NCI-H82 (cell line): ENCODE measurements around the gene EZR.
"Not testable (repeated sequence)": the region's sequence is repeated elsewhere in the genome, so short reads cannot be mapped to it uniquely, and the experiment has no call there.

Source experiments
- DNase-seq: peaks from one replicate; lab custom pipeline; 2025; lab: John Stamatoyannopoulos, UW

The EZR gene

GRCh38 chr6:158841358-158841757 lies 22.2 kb upstream of the EZR start:
- DNase-seq = no peak

DNA sequence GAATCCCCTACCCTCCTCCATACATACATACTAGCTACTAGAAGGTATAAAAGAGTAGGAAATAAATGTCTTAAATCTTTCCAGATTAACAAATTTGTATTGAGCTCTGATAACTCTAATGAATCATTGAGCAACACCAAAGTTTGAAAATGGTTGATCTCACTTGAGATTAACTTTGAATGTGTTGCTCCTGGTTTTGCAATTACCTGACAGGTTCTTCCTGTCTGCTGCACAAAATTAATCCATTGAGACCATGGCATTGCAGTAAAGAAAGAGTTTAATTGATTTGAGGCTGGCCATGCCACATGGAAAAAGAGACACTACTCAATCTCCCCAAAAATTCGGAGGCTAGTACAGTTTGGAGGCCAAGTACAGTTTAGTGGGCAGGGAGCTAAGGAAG lies 21.3 kb upstream of the EZR start:
- no peak for DNase-seq

DNA sequence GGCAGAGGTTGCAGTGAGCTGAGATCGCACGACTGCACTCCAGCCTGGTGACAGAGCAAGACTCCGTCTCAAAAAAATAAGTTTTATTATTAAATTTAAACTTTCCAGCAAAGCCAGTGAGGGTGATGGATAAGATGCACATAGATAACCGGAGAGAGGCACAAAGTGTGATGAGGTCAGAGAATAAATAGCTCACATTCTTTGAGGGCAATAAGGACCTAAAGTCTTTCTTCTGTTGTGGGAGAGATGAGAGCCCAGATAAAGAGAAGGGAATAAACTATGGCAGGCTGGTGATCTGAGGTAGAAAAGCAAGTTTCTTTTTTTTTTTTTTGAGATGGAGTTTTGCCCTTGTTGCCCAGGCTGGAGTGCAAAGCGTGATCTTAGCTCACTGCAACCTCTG lies 20.6 kb upstream of the EZR start:
- no peak for DNase-seq

DNA sequence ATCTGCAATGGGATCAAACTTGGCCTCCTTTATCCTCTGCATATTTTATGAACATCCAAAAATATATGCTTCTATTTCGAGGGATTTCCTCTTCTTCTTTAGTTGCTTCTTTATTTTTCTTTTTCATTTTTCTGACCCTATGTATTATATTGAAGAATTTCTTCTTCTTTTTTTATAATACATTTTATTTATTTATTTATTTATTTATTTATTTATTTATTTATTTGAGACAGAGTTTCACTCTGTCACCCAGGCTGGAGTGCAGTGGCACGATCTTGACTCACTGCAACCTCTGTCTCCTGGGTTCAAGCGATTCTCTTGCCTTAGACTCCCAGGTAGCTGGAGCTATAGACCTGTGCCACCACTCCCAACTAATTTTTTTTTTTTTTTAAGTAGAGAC lies 19.6 kb upstream of the EZR start:
- not testable (repeated sequence) for DNase-seq

- DNase-seq = no peak
Measured at GRCh38 chr6:158837684-158838625, 18.8 kb upstream of the EZR start.

- DNase-seq = no peak
Measured at GRCh38 chr6:158836625-158837311, 17.6 kb upstream of the EZR start.

DNA sequence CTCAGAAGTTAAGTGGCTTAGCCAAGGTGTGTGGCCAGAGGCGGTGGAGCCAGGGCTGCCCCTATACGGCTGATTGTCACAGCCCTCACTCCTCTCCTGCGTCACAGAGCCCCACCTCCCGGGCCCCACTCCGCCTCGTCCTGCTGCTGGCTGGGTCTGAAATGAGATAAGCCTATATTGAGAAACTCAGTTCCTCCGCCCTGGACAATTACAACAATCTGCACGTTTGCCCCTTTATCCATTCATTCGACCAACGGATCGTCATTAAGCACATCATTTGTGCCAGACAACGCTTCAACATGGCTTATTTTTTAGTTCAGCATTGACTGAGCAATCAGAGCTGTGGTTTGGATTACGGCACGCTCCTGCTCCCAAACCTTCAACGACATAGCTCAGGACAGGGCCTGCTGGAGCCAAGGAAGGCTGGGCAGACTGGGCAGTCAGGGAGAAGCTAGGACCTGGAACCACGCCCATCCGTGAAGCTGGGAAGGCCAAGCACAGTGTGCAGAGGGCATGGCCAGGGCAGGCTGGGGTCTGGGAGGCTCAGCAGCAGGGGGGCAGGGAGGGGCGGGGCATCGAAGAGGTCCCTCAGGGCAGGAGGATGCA lies 16.6 kb upstream of the EZR start:
- DNase-seq = peak; percentile 68

- DNase-seq = no peak
Measured at GRCh38 chr6:158834675-158835385, 15.7 kb upstream of the EZR start.

DNA sequence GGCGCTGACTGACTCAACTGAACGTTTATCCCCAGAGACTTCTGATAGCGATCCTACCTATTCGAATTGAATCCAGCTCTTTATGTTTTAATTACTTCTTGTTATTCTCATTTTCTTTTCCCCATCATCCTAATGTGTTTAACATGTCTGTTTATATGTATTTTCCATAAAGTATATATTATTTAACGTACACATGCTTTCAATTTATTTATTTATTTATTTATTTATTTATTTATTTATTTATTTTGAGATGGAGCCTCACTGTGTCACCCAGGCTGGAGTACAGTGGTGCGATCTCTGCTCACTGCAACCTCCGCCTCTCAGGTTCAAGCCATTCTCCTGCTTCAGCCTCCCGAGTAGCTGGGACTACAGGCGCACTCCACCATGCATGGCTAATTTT lies 13.6 kb upstream of the EZR start:
- DNase-seq = not testable (repeated sequence)

- no peak for DNase-seq
Measured at GRCh38 chr6:158832026-158832425, 12.9 kb upstream of the EZR start.

- DNase-seq = no peak
Measured at GRCh38 chr6:158831571-158831970, 12.4 kb upstream of the EZR start.

GRCh38 chr6:158830736-158831135 lies 11.6 kb upstream of the EZR start:
- no peak for DNase-seq

DNA sequence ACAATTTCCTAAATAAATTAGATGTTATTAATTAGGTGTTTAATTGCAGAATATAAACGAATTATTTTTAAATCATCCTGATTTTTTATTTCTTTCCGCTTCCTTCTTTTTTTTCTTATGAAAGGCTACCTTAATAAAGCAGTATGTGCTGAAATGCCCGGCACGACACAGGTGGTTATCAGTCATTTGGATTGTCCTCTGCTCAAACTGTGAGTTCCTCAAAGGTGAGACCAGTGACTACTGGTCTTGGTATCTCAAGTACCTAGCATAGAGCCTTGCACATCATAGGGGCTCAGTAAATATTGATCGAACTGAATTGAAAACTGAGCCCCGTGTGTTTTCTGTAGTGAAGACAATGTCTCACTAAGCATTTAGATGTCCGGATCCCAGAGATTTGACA lies 9.6 kb upstream of the EZR start:
- no peak for DNase-seq

- DNase-seq = no peak
Measured at GRCh38 chr6:158826819-158827501, 7.8 kb upstream of the EZR start.

DNA sequence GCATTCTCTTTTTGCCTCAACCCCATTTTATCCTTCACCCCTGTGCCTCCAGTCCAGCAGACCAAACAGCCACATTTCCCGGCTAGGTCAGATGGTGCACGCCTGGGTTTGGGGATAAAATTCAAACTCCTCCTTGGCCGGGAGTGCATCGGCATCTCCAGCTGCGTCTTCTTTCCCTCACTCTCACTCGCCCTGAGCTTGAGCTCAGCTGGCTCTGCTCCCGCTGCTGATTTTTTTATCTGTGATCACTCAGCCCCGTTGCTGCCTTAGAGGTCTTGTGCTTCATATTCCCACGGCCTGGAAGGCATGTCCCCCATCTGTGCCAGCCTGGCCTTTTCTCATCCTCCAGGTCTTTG lies 6.8 kb upstream of the EZR start:
- DNase-seq = no peak

DNA sequence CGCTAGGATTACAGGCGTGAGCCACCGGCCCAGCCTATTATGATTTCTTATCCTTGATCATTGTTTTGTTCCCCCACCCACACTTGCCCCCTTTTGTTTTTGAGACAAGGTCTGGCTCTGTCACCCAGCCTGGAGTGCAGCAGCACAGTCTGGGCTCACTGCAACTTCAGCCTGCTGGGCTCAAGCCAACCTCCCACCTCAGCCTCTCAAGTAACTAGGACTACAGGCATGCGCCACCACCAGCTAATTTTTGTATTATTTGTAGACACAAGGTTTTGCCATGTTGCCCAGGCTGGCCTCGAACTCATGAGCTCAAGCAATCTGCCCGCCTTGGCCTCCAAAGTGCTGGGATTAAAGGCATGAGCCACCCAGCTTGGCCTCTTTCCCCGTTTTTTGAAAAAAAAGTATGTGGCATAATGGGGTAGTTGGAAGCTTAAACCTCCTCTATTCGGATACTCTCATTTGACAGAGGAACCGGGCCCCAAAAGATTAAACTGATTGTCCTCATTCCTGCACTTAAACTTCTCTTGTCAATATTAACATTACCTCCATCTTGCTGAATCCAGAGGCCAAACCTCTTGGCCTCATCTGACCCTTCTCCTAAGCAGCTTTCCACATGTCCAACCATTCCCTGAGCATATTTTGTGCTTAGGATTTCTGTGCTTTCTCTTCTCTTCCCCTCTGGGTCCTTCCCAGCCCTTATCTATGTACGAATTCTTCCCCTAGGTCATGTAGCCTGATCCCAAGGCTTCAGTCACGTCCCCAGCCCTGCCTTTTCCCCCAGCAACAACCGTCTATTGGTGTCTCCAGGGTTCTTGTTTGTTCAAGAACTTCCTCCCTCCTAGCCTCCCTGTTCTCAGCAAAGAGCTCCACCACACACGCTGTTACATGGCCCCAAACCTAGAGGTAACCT lies 6.1 kb upstream of the EZR start:
- DNase-seq = peak; percentile 37

DNA sequence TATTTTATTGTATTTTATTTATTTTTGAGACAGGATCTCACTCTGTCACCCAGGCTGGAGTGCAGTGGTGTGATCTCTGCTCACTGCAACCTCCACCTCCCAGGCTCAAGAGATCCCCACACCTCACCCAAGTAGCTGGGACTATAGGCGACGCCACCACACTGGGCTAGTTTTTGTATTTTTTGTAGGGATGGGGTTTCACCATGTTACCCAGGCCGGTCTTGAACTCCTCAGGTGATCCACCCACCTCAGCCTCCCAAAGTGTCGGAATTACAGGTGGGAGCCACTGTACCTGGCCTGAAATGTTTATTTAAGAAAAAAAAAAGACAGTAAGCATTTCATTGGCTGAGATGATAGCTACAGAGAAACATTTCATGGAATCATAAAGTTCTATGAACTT lies 4.4 kb upstream of the EZR start:
- not testable (repeated sequence) for DNase-seq

DNA sequence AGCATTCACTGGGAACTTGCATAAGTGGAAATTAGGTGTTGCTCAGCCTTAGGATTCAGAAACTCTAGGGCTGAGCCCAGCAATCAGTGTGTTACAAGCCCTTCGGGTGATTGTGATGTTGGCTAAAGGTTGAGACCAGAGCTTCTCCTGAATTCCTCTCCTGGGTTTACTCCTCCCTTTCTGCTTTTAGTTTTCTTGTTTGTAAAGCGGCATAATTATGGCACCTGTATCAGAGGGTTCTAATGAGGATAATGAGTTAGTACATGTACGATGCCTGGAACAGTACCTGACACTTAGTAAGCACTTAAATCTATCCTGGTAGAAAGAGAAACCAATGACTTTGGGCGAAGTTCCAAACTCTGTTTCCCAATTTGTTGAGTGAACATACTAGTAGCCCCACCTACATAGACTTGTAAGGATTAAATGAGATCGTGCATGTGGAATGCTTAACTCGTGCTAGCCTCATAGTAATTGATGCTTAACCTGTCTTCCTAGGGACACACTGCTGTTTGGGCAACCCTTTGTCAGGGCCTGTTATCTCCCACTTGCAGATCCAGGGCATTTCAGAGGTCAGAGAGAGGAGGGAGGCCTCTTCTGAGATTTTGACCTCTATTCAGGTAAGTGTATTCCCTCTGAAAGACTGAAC lies 932 bp upstream of the EZR start:
- peak; percentile 17 for DNase-seq

- DNase-seq = peak; percentile 70
Measured at GRCh38 chr6:158818581-158819212, 471 bp downstream of the EZR start.
